HepG2 (cell line): ENCODE data around the gene RBM12. TPM values are rescaled to one million over a fixed set of nuclear protein-coding genes. Genes with fewer than 3 reads are reported as not detected.

ENCODE experiments used
- EED ChIP-seq: sonication (generic); formaldehyde crosslinking; IDR thresholded peaks from 2 replicates; pipeline ENCODE4 v1.5.0; 2020; ENCODE audit warnings: mild to moderate bottlenecking, missing genetic modification reagents
- HOXA7 ChIP-seq: sonication (generic); formaldehyde crosslinking; IDR thresholded peaks from 2 replicates; pipeline ENCODE4 v1.8.1; 2022; ENCODE audit warnings: mild to moderate bottlenecking, missing genetic modification reagents, moderate library complexity
- POLR2A ChIP-seq, 2 experiments: IDR thresholded peaks; 2 replicates each; pipeline ENCODE4 v1.6.1; 2011; ENCODE audit warnings: low read depth in 2 of 2, low read length in 2 of 2, mild to moderate bottlenecking in 1 of 2, moderate library complexity in 1 of 2; ENCODE audit not compliant: insufficient read depth in 1 of 2
- RBM22 ChIP-seq: fragments of 200-400 bp; formaldehyde crosslinking; optimal IDR thresholded peaks from 2 replicates; pipeline ENCODE3; 2017; ENCODE audit warnings: mild to moderate bottlenecking, low read length, moderate library complexity
- ZBTB40 ChIP-seq, 2 experiments: fragments of 450-650 bp in 1 of 2; sonication (generic) in 1 of 2; formaldehyde crosslinking in 1 of 2; IDR thresholded peaks; 2 replicates each; pipeline versions ENCODE4 v1.6.1 to v1.8.0; 2016 to 2022; ENCODE audit warnings: antibody characterized with exemption in 1 of 2, mild to moderate bottlenecking in 1 of 2, missing genetic modification reagents in 1 of 2
- ZNF549 ChIP-seq: sonication (generic); formaldehyde crosslinking; IDR thresholded peaks from 2 replicates; pipeline ENCODE4 v1.5.0; 2020; ENCODE audit warnings: missing genetic modification reagents
- ZNF841 ChIP-seq: sonication (generic); formaldehyde crosslinking; IDR thresholded peaks from 2 replicates; pipeline ENCODE4 v1.8.1; 2023; ENCODE audit warnings: missing genetic modification reagents, borderline replicate concordance
- ZNF883 ChIP-seq: sonication (generic); formaldehyde crosslinking; IDR thresholded peaks from 2 replicates; pipeline ENCODE4 v1.5.1; 2020; ENCODE audit warnings: mild to moderate bottlenecking, missing genetic modification reagents; ENCODE audit errors: not compliant biosample characterization
- polyA plus RNA-seq, 8 experiments: library from polyadenylated mRNA; depleted of rRNA in 3 of 8; stranded (reverse) in 7 of 8; unstranded in 1 of 8; fragments of >200 nt; fragmentation: Illumina TruSeq in 4 of 8; extraction: Trizol in 4 of 8; gene quantifications; 2 replicates each; pipeline versions ENCODE4 v1.2.1 to v1.2.3, GENCODE V29; 2011 to 2016; ENCODE audit warnings: low read depth in 4 of 8, missing spikeins in 1 of 8, mixed read lengths in 1 of 8; ENCODE audit not compliant: insufficient read depth in 1 of 8
- total RNA-seq, 5 experiments: library from RNA; depleted of rRNA; stranded (reverse); fragments of >200 nt; fragmentation: Illumina TruSeq; extraction: Trizol; gene quantifications; 2 replicates each; pipeline ENCODE4 v1.2.3, GENCODE V29; 2016; ENCODE audit warnings: low read depth in 1 of 5
- TF ChIP-seq, protein P1 (sequence below): fragments of 450-650 bp; IDR thresholded peaks from 2 replicates; pipeline ENCODE4 v1.6.1; 2017
- TF ChIP-seq, protein P2 (sequence below): sonication (generic); formaldehyde crosslinking; IDR thresholded peaks from 2 replicates; pipeline ENCODE4 v1.4.0; 2020; ENCODE audit warnings: missing genetic modification reagents, mild to moderate bottlenecking, borderline replicate concordance
- TF ChIP-seq, protein P3 (sequence below): sonication (generic); formaldehyde crosslinking; IDR thresholded peaks from 2 replicates; pipeline ENCODE4 v1.4.0; 2020; ENCODE audit warnings: low read depth, missing genetic modification reagents

Gene RBM12
- total and polyA plus RNA-seq, 2 of the 13 experiments (the other 11 are each of a cell fraction or from before 2014, with no cell fraction given): 97.9 to 104 TPM

DNA sequence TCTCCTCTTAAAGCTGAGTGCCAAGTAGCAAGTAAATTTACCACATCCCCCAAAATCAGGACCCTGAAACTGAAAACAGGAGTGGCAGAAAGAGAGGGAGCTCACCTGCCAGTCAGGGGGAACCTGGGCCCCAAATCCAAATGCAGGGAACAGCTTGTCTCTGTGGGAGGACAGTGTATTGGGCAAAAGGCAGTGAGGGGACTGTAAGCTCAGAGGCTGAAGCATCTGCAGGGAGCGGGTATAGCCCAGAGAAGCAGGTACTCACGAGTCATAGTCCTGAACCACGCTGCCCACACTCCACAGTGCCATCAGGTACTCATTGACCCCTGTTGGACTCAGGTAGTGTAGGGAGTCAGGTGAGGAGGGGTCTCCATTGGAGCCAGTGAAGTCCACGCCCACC lies 34.1 kb downstream of the RBM12 start (continued):
- TF ChIP-seq, protein P1, sequence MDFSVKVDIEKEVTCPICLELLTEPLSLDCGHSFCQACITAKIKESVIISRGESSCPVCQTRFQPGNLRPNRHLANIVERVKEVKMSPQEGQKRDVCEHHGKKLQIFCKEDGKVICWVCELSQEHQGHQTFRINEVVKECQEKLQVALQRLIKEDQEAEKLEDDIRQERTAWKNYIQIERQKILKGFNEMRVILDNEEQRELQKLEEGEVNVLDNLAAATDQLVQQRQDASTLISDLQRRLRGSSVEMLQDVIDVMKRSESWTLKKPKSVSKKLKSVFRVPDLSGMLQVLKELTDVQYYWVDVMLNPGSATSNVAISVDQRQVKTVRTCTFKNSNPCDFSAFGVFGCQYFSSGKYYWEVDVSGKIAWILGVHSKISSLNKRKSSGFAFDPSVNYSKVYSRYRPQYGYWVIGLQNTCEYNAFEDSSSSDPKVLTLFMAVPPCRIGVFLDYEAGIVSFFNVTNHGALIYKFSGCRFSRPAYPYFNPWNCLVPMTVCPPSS: no peak
- TF ChIP-seq ZNF883 (CRISPR knock-in tag) (no peak), POLR2A (IDR thresholded peaks at IDR 0.05; ENCODE audit: insufficient read depth in 1 of 2, low read depth in 2 of 2, low read length in 2 of 2) (0 out of 4 replicates have a peak, but pooled peaks of 1 of the 2 experiments have one; percentile 42), RBM22 (peak; percentile 53), ZBTB40 (IDR thresholded peaks at IDR 0.05) (no peak), ZBTB40 (CRISPR knock-in tag; IDR thresholded peaks at IDR 0.05) (no peak), ZNF841 (CRISPR knock-in tag) (no peak), ZNF549 (CRISPR knock-in tag) (no peak), EED (no peak), HOXA7 (CRISPR knock-in tag) (no peak)
- TF ChIP-seq, protein P2, sequence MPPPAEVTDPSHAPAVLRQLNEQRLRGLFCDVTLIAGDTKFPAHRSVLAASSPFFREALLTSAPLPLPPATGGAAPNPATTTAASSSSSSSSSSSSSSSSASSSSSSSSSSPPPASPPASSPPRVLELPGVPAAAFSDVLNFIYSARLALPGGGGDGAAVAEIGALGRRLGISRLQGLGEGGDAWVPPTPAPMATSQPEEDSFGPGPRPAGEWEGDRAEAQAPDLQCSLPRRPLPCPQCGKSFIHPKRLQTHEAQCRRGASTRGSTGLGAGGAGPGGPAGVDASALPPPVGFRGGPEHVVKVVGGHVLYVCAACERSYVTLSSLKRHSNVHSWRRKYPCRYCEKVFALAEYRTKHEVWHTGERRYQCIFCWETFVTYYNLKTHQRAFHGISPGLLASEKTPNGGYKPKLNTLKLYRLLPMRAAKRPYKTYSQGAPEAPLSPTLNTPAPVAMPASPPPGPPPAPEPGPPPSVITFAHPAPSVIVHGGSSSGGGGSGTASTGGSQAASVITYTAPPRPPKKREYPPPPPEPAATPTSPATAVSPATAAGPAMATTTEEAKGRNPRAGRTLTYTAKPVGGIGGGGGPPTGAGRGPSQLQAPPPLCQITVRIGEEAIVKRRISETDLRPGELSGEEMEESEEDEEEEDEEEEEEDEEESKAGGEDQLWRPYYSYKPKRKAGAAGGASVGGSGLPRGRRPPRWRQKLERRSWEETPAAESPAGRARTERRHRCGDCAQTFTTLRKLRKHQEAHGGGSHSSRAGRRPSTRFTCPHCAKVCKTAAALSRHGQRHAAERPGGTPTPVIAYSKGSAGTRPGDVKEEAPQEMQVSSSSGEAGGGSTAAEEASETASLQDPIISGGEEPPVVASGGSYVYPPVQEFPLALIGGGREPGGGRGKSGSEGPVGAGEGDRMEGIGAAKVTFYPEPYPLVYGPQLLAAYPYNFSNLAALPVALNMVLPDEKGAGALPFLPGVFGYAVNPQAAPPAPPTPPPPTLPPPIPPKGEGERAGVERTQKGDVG: no peak
- TF ChIP-seq, protein P3, sequence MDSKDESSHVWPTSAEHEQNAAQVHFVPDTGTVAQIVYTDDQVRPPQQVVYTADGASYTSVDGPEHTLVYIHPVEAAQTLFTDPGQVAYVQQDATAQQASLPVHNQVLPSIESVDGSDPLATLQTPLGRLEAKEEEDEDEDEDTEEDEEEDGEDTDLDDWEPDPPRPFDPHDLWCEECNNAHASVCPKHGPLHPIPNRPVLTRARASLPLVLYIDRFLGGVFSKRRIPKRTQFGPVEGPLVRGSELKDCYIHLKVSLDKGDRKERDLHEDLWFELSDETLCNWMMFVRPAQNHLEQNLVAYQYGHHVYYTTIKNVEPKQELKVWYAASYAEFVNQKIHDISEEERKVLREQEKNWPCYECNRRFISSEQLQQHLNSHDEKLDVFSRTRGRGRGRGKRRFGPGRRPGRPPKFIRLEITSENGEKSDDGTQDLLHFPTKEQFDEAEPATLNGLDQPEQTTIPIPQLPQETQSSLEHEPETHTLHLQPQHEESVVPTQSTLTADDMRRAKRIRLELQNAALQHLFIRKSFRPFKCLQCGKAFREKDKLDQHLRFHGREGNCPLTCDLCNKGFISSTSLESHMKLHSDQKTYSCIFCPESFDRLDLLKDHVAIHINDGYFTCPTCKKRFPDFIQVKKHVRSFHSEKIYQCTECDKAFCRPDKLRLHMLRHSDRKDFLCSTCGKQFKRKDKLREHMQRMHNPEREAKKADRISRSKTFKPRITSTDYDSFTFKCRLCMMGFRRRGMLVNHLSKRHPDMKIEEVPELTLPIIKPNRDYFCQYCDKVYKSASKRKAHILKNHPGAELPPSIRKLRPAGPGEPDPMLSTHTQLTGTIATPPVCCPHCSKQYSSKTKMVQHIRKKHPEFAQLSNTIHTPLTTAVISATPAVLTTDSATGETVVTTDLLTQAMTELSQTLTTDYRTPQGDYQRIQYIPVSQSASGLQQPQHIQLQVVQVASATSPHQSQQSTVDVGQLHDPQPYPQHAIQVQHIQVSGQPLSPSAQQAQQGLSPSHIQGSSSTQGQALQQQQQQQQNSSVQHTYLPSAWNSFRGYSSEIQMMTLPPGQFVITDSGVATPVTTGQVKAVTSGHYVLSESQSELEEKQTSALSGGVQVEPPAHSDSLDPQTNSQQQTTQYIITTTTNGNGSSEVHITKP: no peak
